K562 (cell line): ENCODE results near the gene AJM1. TPM values are rescaled to one million over a fixed set of nuclear protein-coding genes. Genes with fewer than 3 reads are reported as not detected.
A peak's percentile ranks its signal among the peaks of the same experiment; 100 is the strongest.

Experiments used
- ATAC-seq: fragments of 200-7000 bp; cut with Tn5 transposase; 3 replicates; pipeline ENCODE4 v1.9.1; 2020; ENCODE audit warnings: moderate library complexity
- BruUV-seq: library from RNA; stranded (reverse); fragments of 400-500 nt; replicated peaks from 2 replicates; lab custom pipeline; 2021; lab: Mats Ljungman, UMichigan
- CTCF ChIA-PET: fragments of 300-600 bp; formaldehyde crosslinking; extraction: SDS; loops from one replicate; lab custom pipeline; 2021; ENCODE audit warnings: low intra/inter-chr PET ratio; lab: Yijun Ruan, JAX
- POLR2A ChIA-PET: fragments of 300-600, 350-650 bp; sonication (Branson Sonifier 250); formaldehyde crosslinking; extraction: SDS; loops from one replicate; lab custom pipeline; 2021; ENCODE audit warnings: antibody characterized with exemption, inconsistent platforms; lab: Yijun Ruan, JAX
- DNase-seq, 4 experiments: peaks; one replicate each; pipeline versions ENCODE4 v3.0.0 to v3.0.0-alpha.2; 2011 to 2018; ENCODE audit warnings: low spot score in 3 of 4, mixed read lengths in 3 of 4; ENCODE audit errors: extremely low read depth in 1 of 4
- FAIRE-seq: peaks from 2 replicates; lab custom pipeline; 2011; peaks lifted over from hg19 to GRCh38; lab: Jason Lieb, UNC
- H2AFZ ChIP-seq: 2 replicates; pipeline ENCODE4 v1.6.0; 2011; ENCODE audit warnings: low read depth, low read length, control low read depth, inconsistent platforms
- H3K27ac ChIP-seq: fragments of 200-600 bp; 3 replicates; pipeline ENCODE4 v1.8.0; 2011; ENCODE audit warnings: low read depth, mild to moderate bottlenecking, control low read depth, inconsistent platforms, low read length, moderate library complexity, mixed read lengths; ENCODE audit errors: extremely low read depth
- H3K27me3 ChIP-seq, 2 experiments: fragments of 300-600 bp in 1 of 2; 2 replicates in 1 of 2; 3 replicates in 1 of 2; pipeline versions ENCODE4 v1.6.0 to v1.8.0; 2011; ENCODE audit warnings: inconsistent platforms in 2 of 2, low read length in 2 of 2, mild to moderate bottlenecking in 1 of 2, mixed read lengths in 1 of 2, moderate library complexity in 1 of 2; ENCODE audit not compliant: control insufficient read depth in 2 of 2, insufficient read depth in 2 of 2
- H3K36me3 ChIP-seq: fragments of 300-600 bp; 3 replicates; pipeline ENCODE4 v1.8.0; 2011; ENCODE audit warnings: mild to moderate bottlenecking, low read length, inconsistent platforms; ENCODE audit not compliant: control insufficient read depth, insufficient read depth
- H3K4me1 ChIP-seq, 2 experiments: fragments of 200-600 bp in 1 of 2; replicated peaks in 1 of 2; 2 replicates in 1 of 2; 3 replicates in 1 of 2; pipeline versions ENCODE4 v1.5.1 to v1.8.0; 2011; ENCODE audit warnings: inconsistent platforms in 2 of 2, low read length in 2 of 2, mild to moderate bottlenecking in 1 of 2, mixed read lengths in 1 of 2, moderate library complexity in 1 of 2; ENCODE audit not compliant: control insufficient read depth in 2 of 2, insufficient read depth in 2 of 2
- H3K4me2 ChIP-seq: 2 replicates; pipeline ENCODE4 v1.6.1; 2011; ENCODE audit warnings: low read length, control low read depth, inconsistent platforms, mixed read lengths; ENCODE audit not compliant: insufficient read depth
- H3K4me3 ChIP-seq: fragments of 200-600 bp; sonication (generic), shearing (Covaris generic); 2 replicates; pipeline ENCODE4 v1.5.1; 2016; ENCODE audit warnings: control low read depth, inconsistent platforms
- H3K79me2 ChIP-seq: fragments of 200-600 bp; 3 replicates; pipeline ENCODE4 v1.8.0; 2011; ENCODE audit warnings: low read length, inconsistent platforms; ENCODE audit not compliant: control insufficient read depth, insufficient read depth
- H3K9ac ChIP-seq, 2 experiments: 2 replicates each; pipeline versions ENCODE4 v1.6.0 to v1.6.1; 2011; ENCODE audit warnings: low read depth in 2 of 2, low read length in 2 of 2, control low read depth in 1 of 2, inconsistent platforms in 1 of 2, mild to moderate bottlenecking in 1 of 2, mixed read lengths in 1 of 2; ENCODE audit not compliant: insufficient read depth in 1 of 2
- H3K9me1 ChIP-seq: one replicate; pipeline ENCODE4 v1.6.0; 2011; ENCODE audit warnings: inconsistent platforms, mild to moderate bottlenecking, low read length, moderate library complexity; ENCODE audit not compliant: control insufficient read depth, insufficient read depth
- H3K9me3 ChIP-seq: replicated peaks from 2 replicates; pipeline ENCODE4 v1.5.1; 2011; ENCODE audit warnings: low read depth, low read length, inconsistent platforms; ENCODE audit not compliant: control insufficient read depth, insufficient read depth
- H4K20me1 ChIP-seq: replicated peaks from 2 replicates; pipeline ENCODE4 v1.6.1; 2011; ENCODE audit warnings: low read length, inconsistent platforms, mixed read lengths; ENCODE audit not compliant: control insufficient read depth, insufficient read depth
- ETS1 ChIP-seq: conservative IDR thresholded peaks from 2 replicates; pipeline ENCODE4 v1.6.1; 2011; ENCODE audit warnings: low read depth, mild to moderate bottlenecking, low read length; ENCODE audit not compliant: control insufficient read depth
- POLR2G ChIP-seq: fragments of 200-400 bp; formaldehyde crosslinking; IDR thresholded peaks from 2 replicates; pipeline ENCODE4 v1.6.1; 2017; ENCODE audit warnings: low read depth, mild to moderate bottlenecking, antibody characterized with exemption, low read length, moderate library complexity
- TAL1 ChIP-seq: fragments of 450-650 bp; IDR thresholded peaks from 2 replicates; pipeline ENCODE4 v1.6.1; 2016; ENCODE audit warnings: mild to moderate bottlenecking
- ZBTB33 ChIP-seq: sonication (generic); formaldehyde crosslinking; IDR thresholded peaks from 2 replicates; pipeline ENCODE4 v1.8.1; 2023; ENCODE audit warnings: mild to moderate bottlenecking, missing genetic modification reagents
- WGBS: fragments of 100-300 bp; shearing (Covaris generic); methylation state at CpG from one replicate; pipeline ENCODE4 v1.1.6; 2016; ENCODE audit warnings: low coverage, mixed read lengths; ENCODE audit not compliant: insufficient coverage; ENCODE audit errors: missing lambda C conversion rate; 5-methylcytosine and 5-hydroxymethylcytosine counted together
- in situ Hi-C: fragments of 300-500 bp; cut with MboI; formaldehyde crosslinking; loops from 4 replicates; pipeline ENCODE4 v1.15.0; 2018; ENCODE audit warnings: inconsistent platforms, mixed read lengths
- intact Hi-C: fragments of 100-400 bp; cut with micrococcal nuclease; formaldehyde crosslinking; loops from 2 replicates; pipeline ENCODE4 v1.14.2; 2022
- polyA plus RNA-seq, 8 experiments: library from polyadenylated mRNA; depleted of rRNA in 4 of 8; stranded (reverse) in 5 of 8; unstranded in 3 of 8; fragments of >200 nt; fragmentation: Nextera tagmentation in 2 of 8; fragmentation: Illumina TruSeq in 1 of 8; extraction: Ambion mirVana in 2 of 8; extraction: Trizol in 1 of 8; gene quantifications; 2 replicates each; pipeline versions ENCODE4 v1.2.1 to v1.2.3, GENCODE V29; 2011 to 2014; ENCODE audit warnings: inconsistent platforms in 1 of 8, missing spikeins in 1 of 8
- total RNA-seq, 7 experiments: library from RNA; depleted of rRNA in 6 of 7; stranded (reverse); fragments of >200 nt in 6 of 7; fragmentation: Illumina TruSeq in 2 of 7; extraction: Trizol in 2 of 7; gene quantifications; 2 replicates each; pipeline versions ENCODE4 v1.2.1 to v1.2.3, GENCODE V29; 2011 to 2021; ENCODE audit warnings: low replicate concordance in 1 of 7

The AJM1 gene
- total and polyA plus RNA-seq, 9 of the 15 experiments (the other 6 are each of a cell fraction or from before 2014, with no cell fraction given): 0.01 to 3.7 (median 0.65) TPM; not detected in 1

GRCh38 chr9:136825295-136826187 is 16.7 kb upstream of the AJM1 start:
- intact Hi-C loops (no loop called here), in situ Hi-C loops (no loop called here)
- CTCF ChIA-PET: no interaction called here
- POLR2A ChIA-PET: interaction anchor here (1.1 kb wide), 1 partner anchor 11 kb away, joined by 3 read pairs; no protein-coding TSS in a partner anchor
- ATAC-seq: no peak
- Histone ChIP-seq H3K4me2 (no peak overlapping the region), H3K9ac (peak overlapping the region in 1 of 2 experiments; percentile 52; a peak in 1 of 4 replicates), H2AFZ (no peak overlapping the region), H3K27ac (no peak overlapping the region), H4K20me1 (no peaks in the 10 kb centered on the region; the same call in 1 of the 2 replicates), H3K9me3 (no peaks in the 10 kb centered on the region), H3K4me1 (peaks cover 0 to 47% of the 10 kb centered on the region in 2 experiments; a peak in 2 of 5 replicates), H3K79me2 (peaks cover 21% of the 10 kb centered on the region), H3K27me3 (no peaks in the 10 kb centered on the region), H3K4me3 (no peak overlapping the region), H3K36me3 (peaks cover 85% of the 10 kb centered on the region), H3K9me1 (no peaks in the 10 kb centered on the region)
- TF ChIP-seq TAL1: no peak
- TF ChIP-seq ZBTB33 (CRISPR knock-in tag): 0 out of 2 replicates have a peak, but pooled peaks have one; percentile 13
- TF ChIP-seq POLR2G: 0 out of 2 replicates have a peak, but pooled peaks have one; percentile 44
- no peak for TF ChIP-seq ETS1
- WGBS: 92% methylated on average over 25 of the region's 44 CpGs
- no TSS peak for BruUV-seq
- no peak for DNase-seq
- FAIRE-seq: no peak
